H9 (cell line): Measurements from ENCODE around the gene MRAP2. TPM values are rescaled to one million over a fixed set of nuclear protein-coding genes. Genes with fewer than 3 reads are reported as not detected.

ENCODE experiments used
- DNase-seq: peaks from one replicate; pipeline ENCODE4 v3.0.0-alpha.2; 2017
- H2AFZ ChIP-seq: one replicate; pipeline ENCODE4 v1.6.1; 2013; ENCODE audit warnings: mild to moderate bottlenecking, low read length, control low read depth, moderate library complexity
- H2AK5ac ChIP-seq: 2 replicates; pipeline ENCODE4 v1.6.1; 2013; ENCODE audit warnings: low read length, control low read depth, mixed read lengths; ENCODE audit not compliant: insufficient read length
- H2BK120ac ChIP-seq: one replicate; pipeline ENCODE4 v1.6.1; 2013; ENCODE audit warnings: low read depth, mild to moderate bottlenecking, low read length, control low read depth, inconsistent platforms; ENCODE audit not compliant: poor library complexity, severe bottlenecking
- H2BK12ac ChIP-seq: 2 replicates; pipeline ENCODE4 v1.6.1; 2013; ENCODE audit warnings: low read length, control low read depth, mixed read lengths, low read depth; ENCODE audit not compliant: insufficient read length
- H2BK15ac ChIP-seq: 2 replicates; pipeline ENCODE4 v1.6.1; 2013; ENCODE audit warnings: low read depth, low read length, control low read depth
- H2BK20ac ChIP-seq: one replicate; pipeline ENCODE4 v1.6.1; 2013; ENCODE audit warnings: low read depth, mild to moderate bottlenecking, low read length, control low read depth, inconsistent platforms; ENCODE audit not compliant: poor library complexity, severe bottlenecking
- H2BK5ac ChIP-seq: 2 replicates; pipeline ENCODE4 v1.6.1; 2013; ENCODE audit warnings: low read length, control low read depth, mixed read lengths; ENCODE audit not compliant: insufficient read length
- H3K14ac ChIP-seq: 2 replicates; pipeline ENCODE4 v1.6.1; 2013; ENCODE audit warnings: low read length, control low read depth; ENCODE audit not compliant: insufficient read depth
- H3K18ac ChIP-seq: 2 replicates; pipeline ENCODE4 v1.6.1; 2013; ENCODE audit warnings: low read depth, mild to moderate bottlenecking, mixed read lengths, low read length, control low read depth; ENCODE audit not compliant: insufficient read length
- H3K23ac ChIP-seq: 2 replicates; pipeline ENCODE4 v1.6.1; 2013; ENCODE audit warnings: low read length, control low read depth, mixed read lengths, low read depth; ENCODE audit not compliant: insufficient read length
- H3K23me2 ChIP-seq: 2 replicates; pipeline ENCODE4 v1.6.1; 2013; ENCODE audit warnings: low read depth, mild to moderate bottlenecking, mixed read lengths, low read length, control low read depth; ENCODE audit not compliant: insufficient read length, poor library complexity, severe bottlenecking
- H3K27ac ChIP-seq: 2 replicates; pipeline ENCODE4 v1.5.1; 2013; ENCODE audit warnings: low read length, control low read depth, mixed read lengths, low read depth; ENCODE audit not compliant: insufficient read length
- H3K27me3 ChIP-seq: 2 replicates; pipeline ENCODE4 v1.6.1; 2013; ENCODE audit warnings: low read length, control low read depth, inconsistent platforms; ENCODE audit not compliant: insufficient read depth
- H3K4ac ChIP-seq: 2 replicates; pipeline ENCODE4 v1.6.1; 2013; ENCODE audit warnings: low read depth, mild to moderate bottlenecking, control low read depth, inconsistent platforms, low read length, moderate library complexity
- H3K4me1 ChIP-seq: 2 replicates; pipeline ENCODE4 v1.6.1; 2013; ENCODE audit warnings: low read length, control low read depth, inconsistent platforms; ENCODE audit not compliant: insufficient read depth
- H3K4me2 ChIP-seq: 2 replicates; pipeline ENCODE4 v1.6.1; 2013; ENCODE audit warnings: low read length, control low read depth, mixed read lengths; ENCODE audit not compliant: insufficient read length, insufficient read depth
- H3K56ac ChIP-seq: 2 replicates; pipeline ENCODE4 v1.6.1; 2013; ENCODE audit warnings: low read depth, mild to moderate bottlenecking, mixed read lengths, low read length, control low read depth; ENCODE audit not compliant: insufficient read length
- H3K79me1 ChIP-seq: 2 replicates; pipeline ENCODE4 v1.6.1; 2013; ENCODE audit warnings: low read depth, mild to moderate bottlenecking, moderate library complexity, low read length, control low read depth, inconsistent platforms; ENCODE audit not compliant: insufficient read depth, poor library complexity, severe bottlenecking
- H3K79me2 ChIP-seq: 2 replicates; pipeline ENCODE4 v1.6.1; 2013; ENCODE audit warnings: low read length, control low read depth, inconsistent platforms; ENCODE audit not compliant: insufficient read depth
- H3K9ac ChIP-seq: 2 replicates; pipeline ENCODE4 v1.6.1; 2013; ENCODE audit warnings: low read length, control low read depth, mixed read lengths; ENCODE audit not compliant: insufficient read length; ENCODE audit errors: extremely low read depth
- H3K9me3 ChIP-seq: one replicate; pipeline ENCODE4 v1.6.1; 2013; ENCODE audit warnings: low read depth, low read length, inconsistent platforms; ENCODE audit not compliant: control insufficient read depth
- H3T11ph ChIP-seq: one replicate; pipeline ENCODE4 v1.6.1; 2013; ENCODE audit warnings: mild to moderate bottlenecking, low read length, control low read depth, inconsistent platforms
- H4K20me1 ChIP-seq: one replicate; pipeline ENCODE4 v1.6.1; 2013; ENCODE audit not compliant: control insufficient read depth, insufficient read length, insufficient read depth
- H4K5ac ChIP-seq: 2 replicates; pipeline ENCODE4 v1.6.1; 2013; ENCODE audit warnings: low read depth, mild to moderate bottlenecking, mixed read lengths, low read length, control low read depth; ENCODE audit not compliant: insufficient read length
- H4K8ac ChIP-seq: replicated peaks from 2 replicates; pipeline ENCODE4 v1.6.1; 2013; ENCODE audit warnings: low read length, control low read depth, mixed read lengths, low read depth; ENCODE audit not compliant: insufficient read length
- H4K91ac ChIP-seq: 2 replicates; pipeline ENCODE4 v1.6.1; 2013; ENCODE audit warnings: low read depth, mild to moderate bottlenecking, moderate library complexity, mixed read lengths, low read length, control low read depth; ENCODE audit not compliant: insufficient read length
- H3K27ac Mint-ChIP-seq, 3 experiments: 2 replicates in 2 of 3; 3 replicates in 1 of 3; pipeline ENCODE4 v1.8.0; 2020 to 2021; ENCODE audit warnings: mixed read lengths in 3 of 3, mild to moderate bottlenecking in 1 of 3, moderate library complexity in 1 of 3
- H3K27me3 Mint-ChIP-seq: 2 replicates; pipeline ENCODE4 v1.8.0; 2021; ENCODE audit warnings: low read depth, mild to moderate bottlenecking, moderate library complexity, mixed read lengths
- H3K36me3 Mint-ChIP-seq, 3 experiments: 2 replicates in 2 of 3; 3 replicates in 1 of 3; pipeline ENCODE4 v1.8.0; 2020 to 2021; ENCODE audit warnings: low read depth in 3 of 3, mixed read lengths in 3 of 3; ENCODE audit not compliant: insufficient read depth in 1 of 3
- H3K4me1 Mint-ChIP-seq, 2 experiments: 2 replicates each; pipeline ENCODE4 v1.8.0; 2020; ENCODE audit warnings: mixed read lengths in 2 of 2
- H3K4me3 Mint-ChIP-seq, 2 experiments: 2 replicates in 1 of 2; 3 replicates in 1 of 2; pipeline ENCODE4 v1.8.0; 2020 to 2021; ENCODE audit warnings: mild to moderate bottlenecking in 2 of 2, mixed read lengths in 2 of 2, moderate library complexity in 1 of 2
- H3K9me3 Mint-ChIP-seq, 2 experiments: 2 replicates in 1 of 2; 3 replicates in 1 of 2; pipeline ENCODE4 v1.8.0; 2020; ENCODE audit warnings: mild to moderate bottlenecking in 2 of 2, mixed read lengths in 2 of 2, moderate library complexity in 1 of 2
- WGBS: extraction: QIAGEN DNeasy Blood & Tissue Kit; methylation state at CpG from one replicate; pipeline ENCODE4 v1.1.7; 2013; ENCODE audit warnings: missing lambda C conversion rate, low lambda C conversion rate, mixed read lengths; ENCODE audit not compliant: insufficient read length; ENCODE audit errors: extremely low coverage; 5-methylcytosine and 5-hydroxymethylcytosine counted together
- total RNA-seq: library from RNA; stranded (reverse); gene quantifications from 2 replicates; pipeline ENCODE4 v1.2.1, GENCODE V29; 2021
- TF ChIP-seq, protein P1 (sequence below): fragments of 200-600 bp; sonication (generic); conservative IDR thresholded peaks from 3 replicates; pipeline ENCODE4 v1.8.0; 2021; ENCODE audit warnings: antibody characterized with exemption, mild to moderate bottlenecking

MRAP2 gene
- total RNA-seq, 1 experiment from 2014 or later = 8.0 TPM

GRCh38 chr6:83985308-83985713, 48.3 kb upstream of the MRAP2 start:
- H3K4me2 ChIP-seq = no peak overlapping the region
- WGBS = no CpG with 5 or more reads among the region's 1 CpG

More at GRCh38 chr6:83985308-83985713, 48.3 kb upstream of the MRAP2 start:
- Histone ChIP-seq H3K23ac (no peak overlapping the region), H3K9me3 (no peaks in the 10 kb centered on the region), H4K91ac (no peak overlapping the region), H3K9ac (no peak overlapping the region), H3K79me2 (no peaks in the 10 kb centered on the region), H3K56ac (no peak overlapping the region), H3K27ac (no peak overlapping the region), H2AFZ (no peak overlapping the region), H3K4ac (no peak overlapping the region), H4K5ac (no peak overlapping the region), H3K18ac (no peak overlapping the region), H4K20me1 (no peaks in the 10 kb centered on the region), H2BK120ac (no peak overlapping the region), H4K8ac (no peak overlapping the region), H3T11ph (no peak overlapping the region), H3K79me1 (no peaks in the 10 kb centered on the region), H3K14ac (no peak overlapping the region), H3K27me3 (no peaks in the 10 kb centered on the region), H3K23me2 (no peaks in the 10 kb centered on the region), H2BK20ac (no peak overlapping the region), H2AK5ac (no peak overlapping the region), H2BK5ac (no peak overlapping the region), H3K4me1 (no peaks in the 10 kb centered on the region), H2BK12ac (no peak overlapping the region), H2BK15ac (no peak overlapping the region)
- Mint-ChIP-seq H3K4me3 (no peak overlapping the region), H3K36me3 (peaks cover 3 to 17% (median 16%) of the 10 kb centered on the region in 3 experiments; a peak in 6 of 7 replicates), H3K4me1 (peaks cover 0 to 4% of the 10 kb centered on the region in 2 experiments; a peak in 2 of 4 replicates), H3K9me3 (peaks cover 9 to 11% of the 10 kb centered on the region in 2 experiments; a peak in 4 of 5 replicates), H3K27ac (no peak overlapping the region), H3K27me3 (no peaks in the 10 kb centered on the region)
- no peak for DNase-seq
- TF ChIP-seq, protein P1, sequence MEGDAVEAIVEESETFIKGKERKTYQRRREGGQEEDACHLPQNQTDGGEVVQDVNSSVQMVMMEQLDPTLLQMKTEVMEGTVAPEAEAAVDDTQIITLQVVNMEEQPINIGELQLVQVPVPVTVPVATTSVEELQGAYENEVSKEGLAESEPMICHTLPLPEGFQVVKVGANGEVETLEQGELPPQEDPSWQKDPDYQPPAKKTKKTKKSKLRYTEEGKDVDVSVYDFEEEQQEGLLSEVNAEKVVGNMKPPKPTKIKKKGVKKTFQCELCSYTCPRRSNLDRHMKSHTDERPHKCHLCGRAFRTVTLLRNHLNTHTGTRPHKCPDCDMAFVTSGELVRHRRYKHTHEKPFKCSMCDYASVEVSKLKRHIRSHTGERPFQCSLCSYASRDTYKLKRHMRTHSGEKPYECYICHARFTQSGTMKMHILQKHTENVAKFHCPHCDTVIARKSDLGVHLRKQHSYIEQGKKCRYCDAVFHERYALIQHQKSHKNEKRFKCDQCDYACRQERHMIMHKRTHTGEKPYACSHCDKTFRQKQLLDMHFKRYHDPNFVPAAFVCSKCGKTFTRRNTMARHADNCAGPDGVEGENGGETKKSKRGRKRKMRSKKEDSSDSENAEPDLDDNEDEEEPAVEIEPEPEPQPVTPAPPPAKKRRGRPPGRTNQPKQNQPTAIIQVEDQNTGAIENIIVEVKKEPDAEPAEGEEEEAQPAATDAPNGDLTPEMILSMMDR = no peak
